Measurements from ENCODE around the gene MYMX. TPM values are rescaled to one million over a fixed set of nuclear protein-coding genes. Genes with fewer than 3 reads are reported as not detected.
A peak's percentile ranks its signal among the peaks of the same experiment; 100 is the strongest.
"Not testable (repeated sequence)": the region's sequence is repeated elsewhere in the genome, so short reads cannot be mapped to it uniquely, and the experiment has no call there.

MYMX gene
- polyA plus RNA-seq (2014; cell fraction: cytosol; rRNA removed), result not detected in 2 replicates
- not detected in 2 replicates for polyA plus RNA-seq (2014; cell fraction: nucleus; rRNA removed)

- no peak for DNase-seq (ENCODE audit: low spot score)
These were observed at the start of gene MYMX for GRCh38 chr6:44216677-44217331. Gene MYMX, plus strand, starts transcription at chr6:44216926. Its CDS starts 546 bp downstream, at chr6:44217472.

DNA sequence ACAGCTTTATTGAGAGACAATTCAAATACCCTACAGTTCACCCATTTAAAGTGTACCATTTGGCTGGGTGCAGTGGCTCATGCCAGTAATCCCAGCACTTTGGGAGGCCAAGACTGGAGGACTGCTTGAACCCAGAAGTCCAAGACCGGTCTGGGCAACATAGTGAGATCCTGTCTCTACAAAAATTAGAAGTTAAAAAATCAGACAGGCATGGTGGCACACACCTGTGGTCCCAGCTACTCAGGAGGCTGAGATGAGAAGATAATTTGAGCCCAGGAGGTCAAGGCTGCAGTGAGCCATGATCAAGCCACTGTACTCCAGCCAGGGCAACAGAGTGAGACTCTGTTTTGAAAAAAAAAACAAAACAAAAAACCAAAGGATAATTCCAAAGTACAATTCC is 49.2 kb upstream of the MYMX start:
- DNase-seq (ENCODE audit: low spot score), result no peak

DNA sequence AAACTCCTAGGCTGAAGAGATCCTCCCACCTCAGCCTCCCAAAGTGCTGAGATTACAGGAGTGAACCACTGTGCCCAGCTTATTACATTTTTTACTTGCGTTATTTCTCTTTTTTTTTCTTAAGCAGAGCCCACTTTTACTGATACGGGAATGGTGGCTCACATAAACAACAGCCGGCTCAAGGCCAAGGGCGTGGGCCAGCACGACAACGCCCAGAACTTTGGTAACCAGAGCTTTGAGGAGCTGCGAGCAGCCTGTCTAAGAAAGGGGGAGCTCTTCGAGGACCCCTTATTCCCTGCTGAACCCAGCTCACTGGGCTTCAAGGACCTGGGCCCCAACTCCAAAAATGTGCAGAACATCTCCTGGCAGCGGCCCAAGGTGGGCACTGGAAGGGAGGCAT is 47.6 kb upstream of the MYMX start:
- no peak for DNase-seq (ENCODE audit: low spot score)

GRCh38 chr6:44169886-44170570 is 46.7 kb upstream of the MYMX start:
- DNase-seq (ENCODE audit: low spot score), result no peak

GRCh38 chr6:44171899-44172546 is 44.7 kb upstream of the MYMX start:
- DNase-seq (ENCODE audit: low spot score), result no peak

DNA sequence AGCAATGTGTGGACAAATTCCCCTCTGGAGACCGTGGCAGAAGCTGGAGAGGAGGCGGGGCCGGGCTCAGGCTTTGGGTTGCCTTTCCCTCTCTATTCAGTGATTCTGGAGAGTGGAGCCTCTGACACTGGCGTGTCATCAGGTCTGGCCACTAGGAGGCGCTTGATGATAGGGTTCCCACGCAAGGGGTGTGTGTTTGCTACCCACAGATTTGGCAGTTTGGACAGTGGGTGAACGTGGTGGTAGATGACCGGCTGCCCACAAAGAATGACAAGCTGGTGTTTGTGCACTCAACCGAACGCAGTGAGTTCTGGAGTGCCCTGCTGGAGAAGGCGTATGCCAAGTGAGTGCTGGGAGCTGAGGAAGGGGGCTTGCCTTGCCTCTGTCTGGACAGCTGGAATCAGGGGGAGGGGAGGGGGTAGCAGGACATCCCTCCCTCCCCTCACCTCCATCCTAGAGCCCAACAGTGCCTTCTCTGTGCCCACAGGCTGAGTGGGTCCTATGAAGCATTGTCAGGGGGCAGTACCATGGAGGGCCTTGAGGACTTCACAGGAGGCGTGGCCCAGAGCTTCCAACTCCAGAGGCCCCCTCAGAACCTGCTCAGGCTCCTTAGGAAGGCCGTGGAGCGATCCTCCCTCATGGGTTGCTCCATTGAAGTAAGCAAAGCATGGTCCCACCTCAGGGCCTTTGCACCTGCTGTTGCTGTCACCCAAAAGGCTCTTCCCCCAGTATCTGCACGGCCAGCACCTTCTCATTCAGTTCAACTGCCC is 43.8 kb upstream of the MYMX start:
- peak; percentile 76 for DNase-seq (ENCODE audit: low spot score)

- DNase-seq (ENCODE audit: low spot score), result no peak
These were observed 40.5 kb upstream of the MYMX start for GRCh38 chr6:44176130-44176761.

GRCh38 chr6:44176762-44177509 is 39.8 kb upstream of the MYMX start:
- peak; percentile 71 for DNase-seq (ENCODE audit: low spot score)

DNA sequence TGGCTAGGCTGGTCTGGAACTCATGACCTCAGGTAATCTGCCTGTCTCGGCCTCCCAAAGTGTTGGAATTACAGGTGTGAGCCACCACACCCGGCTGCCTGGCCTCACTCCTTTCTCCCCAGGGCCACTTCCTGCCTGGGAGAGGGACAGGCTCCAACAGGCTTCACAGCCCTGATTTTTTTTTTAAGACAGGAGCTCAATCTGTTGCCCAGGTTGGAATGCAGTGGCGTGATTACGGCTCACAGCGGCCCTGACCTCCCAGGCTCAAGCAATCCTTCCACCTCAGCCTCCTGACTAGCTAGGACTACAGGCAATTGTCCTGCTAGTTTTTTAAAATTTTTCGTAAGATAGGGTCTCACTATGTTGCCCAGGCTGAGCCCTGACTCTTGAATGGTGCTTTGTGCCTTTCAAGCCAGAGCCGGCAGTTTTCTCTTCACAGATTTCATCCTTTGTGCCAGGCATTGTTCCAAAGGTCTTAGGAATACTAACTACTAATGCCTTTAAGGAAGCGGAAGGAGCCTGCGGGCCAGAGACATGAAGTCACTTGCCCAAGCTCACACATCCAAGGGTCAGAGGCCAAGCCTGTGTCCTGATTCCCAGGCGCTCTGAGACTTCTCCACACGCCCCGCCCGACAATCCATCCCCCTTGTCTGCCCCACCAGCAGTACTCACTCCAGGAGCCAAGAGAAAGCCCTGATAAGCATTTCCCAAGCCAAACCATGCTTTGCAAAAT is 38.9 kb upstream of the MYMX start:
- DNase-seq (ENCODE audit: low spot score), result no peak

DNA sequence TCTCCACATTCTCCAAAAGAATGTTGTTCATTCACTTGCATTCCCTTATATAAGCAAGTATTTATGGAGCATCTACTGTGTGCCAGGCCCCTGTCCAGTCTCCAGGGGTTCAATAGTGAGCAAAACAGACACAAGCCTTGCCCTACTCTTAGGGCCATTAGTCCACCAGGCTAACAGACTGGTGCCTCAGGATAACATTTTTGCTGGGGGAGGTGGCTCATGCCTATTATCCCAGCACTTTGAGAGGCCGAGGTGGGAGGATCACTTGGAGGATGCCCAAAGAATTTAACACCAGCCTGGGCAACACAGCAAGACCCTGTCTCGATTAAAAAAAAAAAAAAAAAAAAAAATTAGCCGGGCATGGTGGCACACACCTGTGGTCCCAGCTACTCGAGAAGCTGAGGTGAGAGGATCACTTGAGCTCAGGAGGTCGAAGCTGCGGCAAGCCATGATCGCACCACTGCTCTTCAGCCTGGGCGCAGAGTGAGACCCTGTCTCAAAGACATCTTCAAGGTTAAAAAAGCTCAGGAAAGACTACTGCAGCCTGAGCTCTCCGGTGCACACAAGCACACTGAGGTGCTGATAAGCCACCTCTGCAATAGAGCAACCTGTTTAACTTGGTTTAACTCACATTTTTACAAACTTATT is 38.2 kb upstream of the MYMX start:
- DNase-seq (ENCODE audit: low spot score), result no peak

GRCh38 chr6:44179072-44179536 is 37.6 kb upstream of the MYMX start:
- DNase-seq (ENCODE audit: low spot score), result no peak

DNA sequence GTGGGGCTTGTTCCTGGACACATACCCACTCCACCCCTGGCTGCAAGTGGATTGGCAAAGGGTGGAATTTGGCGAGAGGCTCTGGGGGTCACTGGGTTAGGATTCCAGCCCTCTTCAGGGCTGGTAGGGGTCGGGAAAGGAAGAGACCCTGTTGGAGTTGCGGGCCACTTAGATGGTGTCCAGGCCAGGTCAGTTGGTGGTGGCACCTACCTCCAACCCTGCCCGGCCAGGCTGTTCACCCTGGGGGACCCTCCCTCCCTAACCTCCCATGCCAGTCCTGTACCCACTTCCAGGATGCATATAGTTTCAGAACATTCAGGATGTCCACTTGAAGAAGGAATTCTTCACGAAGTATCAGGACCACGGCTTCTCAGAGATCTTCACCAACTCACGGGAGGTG is 37.1 kb upstream of the MYMX start:
- no peak for DNase-seq (ENCODE audit: low spot score)

DNA sequence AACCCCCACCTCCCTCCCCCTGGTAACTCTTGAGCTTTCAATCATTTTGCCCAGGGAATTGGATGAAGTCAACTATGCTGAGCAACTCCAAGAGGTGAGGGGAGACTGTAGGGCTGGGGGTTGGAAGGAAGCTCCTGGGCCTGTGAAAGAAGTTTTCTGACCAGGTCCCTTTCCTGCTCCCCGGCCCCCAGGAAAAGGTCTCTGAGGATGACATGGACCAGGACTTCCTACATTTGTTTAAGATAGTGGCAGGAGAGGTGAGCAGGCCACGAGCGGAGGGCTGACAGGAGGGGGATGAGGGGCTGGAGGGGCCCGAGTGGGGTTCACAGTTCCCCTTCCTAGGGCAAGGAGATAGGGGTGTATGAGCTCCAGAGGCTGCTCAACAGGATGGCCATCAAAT is 36.3 kb upstream of the MYMX start:
- no peak for DNase-seq (ENCODE audit: low spot score)

DNA sequence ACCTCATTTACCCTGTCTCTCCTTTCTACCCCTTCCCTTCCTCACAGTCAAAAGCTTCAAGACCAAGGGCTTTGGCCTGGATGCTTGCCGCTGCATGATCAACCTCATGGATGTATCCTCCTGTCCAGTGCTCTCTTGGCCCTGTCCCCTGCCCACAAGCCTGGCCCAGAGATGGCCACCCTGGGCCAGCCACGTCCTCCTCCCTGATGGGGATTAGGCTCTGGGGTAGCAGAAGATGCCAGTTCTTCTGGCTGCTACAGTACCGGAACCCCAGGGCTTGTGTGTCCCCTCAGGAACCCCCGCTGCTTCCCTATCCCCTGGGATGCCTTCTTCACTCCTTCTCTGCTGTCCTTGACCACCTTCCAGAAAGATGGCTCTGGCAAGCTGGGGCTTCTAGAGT is 35.8 kb upstream of the MYMX start:
- DNase-seq (ENCODE audit: low spot score), result no peak

DNA sequence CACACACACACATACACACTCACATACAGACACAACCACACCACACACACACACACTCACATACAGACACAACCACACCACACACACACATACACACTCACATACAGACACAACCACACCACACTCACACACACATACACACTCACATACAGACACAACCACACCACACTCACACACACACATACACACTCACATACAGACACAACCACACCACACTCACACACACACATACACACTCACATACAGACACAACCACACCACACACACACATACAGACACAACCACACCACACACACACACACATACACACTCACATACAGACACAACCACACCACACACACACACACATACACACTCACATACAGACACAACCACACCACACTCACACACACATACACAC is 34.9 kb upstream of the MYMX start:
- not testable (repeated sequence) for DNase-seq (ENCODE audit: low spot score)

GRCh38 chr6:44182911-44183390 is 33.8 kb upstream of the MYMX start:
- no peak for DNase-seq (ENCODE audit: low spot score)

- no peak for DNase-seq (ENCODE audit: low spot score)
These were observed 32.9 kb upstream of the MYMX start for GRCh38 chr6:44183783-44184182.

DNA sequence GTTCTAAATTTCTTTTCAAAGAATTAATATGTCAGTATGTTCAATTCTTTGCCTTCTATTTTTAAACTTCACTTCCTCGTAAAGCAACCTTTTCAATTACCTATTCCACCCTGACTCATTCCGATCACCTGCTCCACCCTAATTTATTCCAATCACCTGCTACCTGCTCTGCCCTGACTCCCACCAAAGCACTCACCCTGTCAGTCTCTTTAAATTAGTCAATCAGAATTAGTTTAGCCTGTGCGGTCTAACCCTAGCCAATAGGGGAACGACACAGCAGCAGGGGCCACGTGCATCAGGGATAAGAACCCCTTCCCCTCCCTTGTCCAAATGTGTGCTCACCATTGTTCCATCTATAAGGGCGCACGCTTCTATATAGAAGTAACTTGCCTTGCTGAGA is 31.4 kb upstream of the MYMX start:
- not testable (repeated sequence) for DNase-seq (ENCODE audit: low spot score)

GRCh38 chr6:44185953-44186634 is 30.6 kb upstream of the MYMX start:
- no peak for DNase-seq (ENCODE audit: low spot score)

All from SK-N-DZ (cell line).